ENCODE measurements around the gene MYOM1.

Gene MYOM1

DNA sequence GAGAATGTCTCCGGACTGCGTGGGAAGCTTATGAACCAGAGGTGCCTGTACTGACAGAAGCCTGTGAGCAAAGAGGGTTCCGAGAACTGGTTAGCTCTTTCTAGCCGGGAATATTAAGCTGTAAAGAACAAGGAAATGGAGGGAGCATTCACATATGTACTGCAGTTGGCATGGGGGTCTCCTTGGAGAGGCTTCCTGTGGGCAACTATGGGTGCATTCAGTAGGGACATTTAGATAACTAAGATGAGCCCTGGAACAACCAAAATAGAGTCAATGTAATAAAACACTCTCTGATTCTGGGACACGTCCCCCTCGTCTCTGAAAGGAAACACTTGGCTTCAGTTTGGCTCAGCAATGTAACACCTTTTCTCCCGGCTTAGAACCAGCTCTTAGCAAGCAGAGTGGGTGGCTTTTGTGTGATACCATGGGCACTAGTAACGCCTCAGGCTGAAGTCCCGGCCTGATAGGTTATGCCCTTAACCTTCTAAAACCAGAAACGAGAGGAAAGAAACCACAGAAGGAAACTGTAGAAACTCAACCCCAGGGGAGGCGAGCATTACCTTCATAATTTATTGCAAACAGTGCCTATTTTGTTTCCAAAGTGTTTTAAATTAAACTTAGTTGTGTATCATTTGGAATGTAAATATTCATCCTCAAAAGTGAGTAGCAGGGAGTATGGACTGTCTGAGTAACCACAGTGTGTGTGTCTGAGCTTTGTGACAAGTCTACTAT is 158.0 kb downstream of the MYOM1 start:
- TF ChIP-seq, protein P1, sequence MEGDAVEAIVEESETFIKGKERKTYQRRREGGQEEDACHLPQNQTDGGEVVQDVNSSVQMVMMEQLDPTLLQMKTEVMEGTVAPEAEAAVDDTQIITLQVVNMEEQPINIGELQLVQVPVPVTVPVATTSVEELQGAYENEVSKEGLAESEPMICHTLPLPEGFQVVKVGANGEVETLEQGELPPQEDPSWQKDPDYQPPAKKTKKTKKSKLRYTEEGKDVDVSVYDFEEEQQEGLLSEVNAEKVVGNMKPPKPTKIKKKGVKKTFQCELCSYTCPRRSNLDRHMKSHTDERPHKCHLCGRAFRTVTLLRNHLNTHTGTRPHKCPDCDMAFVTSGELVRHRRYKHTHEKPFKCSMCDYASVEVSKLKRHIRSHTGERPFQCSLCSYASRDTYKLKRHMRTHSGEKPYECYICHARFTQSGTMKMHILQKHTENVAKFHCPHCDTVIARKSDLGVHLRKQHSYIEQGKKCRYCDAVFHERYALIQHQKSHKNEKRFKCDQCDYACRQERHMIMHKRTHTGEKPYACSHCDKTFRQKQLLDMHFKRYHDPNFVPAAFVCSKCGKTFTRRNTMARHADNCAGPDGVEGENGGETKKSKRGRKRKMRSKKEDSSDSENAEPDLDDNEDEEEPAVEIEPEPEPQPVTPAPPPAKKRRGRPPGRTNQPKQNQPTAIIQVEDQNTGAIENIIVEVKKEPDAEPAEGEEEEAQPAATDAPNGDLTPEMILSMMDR (IDR thresholded peaks at IDR 0.05) = no peak

DNA sequence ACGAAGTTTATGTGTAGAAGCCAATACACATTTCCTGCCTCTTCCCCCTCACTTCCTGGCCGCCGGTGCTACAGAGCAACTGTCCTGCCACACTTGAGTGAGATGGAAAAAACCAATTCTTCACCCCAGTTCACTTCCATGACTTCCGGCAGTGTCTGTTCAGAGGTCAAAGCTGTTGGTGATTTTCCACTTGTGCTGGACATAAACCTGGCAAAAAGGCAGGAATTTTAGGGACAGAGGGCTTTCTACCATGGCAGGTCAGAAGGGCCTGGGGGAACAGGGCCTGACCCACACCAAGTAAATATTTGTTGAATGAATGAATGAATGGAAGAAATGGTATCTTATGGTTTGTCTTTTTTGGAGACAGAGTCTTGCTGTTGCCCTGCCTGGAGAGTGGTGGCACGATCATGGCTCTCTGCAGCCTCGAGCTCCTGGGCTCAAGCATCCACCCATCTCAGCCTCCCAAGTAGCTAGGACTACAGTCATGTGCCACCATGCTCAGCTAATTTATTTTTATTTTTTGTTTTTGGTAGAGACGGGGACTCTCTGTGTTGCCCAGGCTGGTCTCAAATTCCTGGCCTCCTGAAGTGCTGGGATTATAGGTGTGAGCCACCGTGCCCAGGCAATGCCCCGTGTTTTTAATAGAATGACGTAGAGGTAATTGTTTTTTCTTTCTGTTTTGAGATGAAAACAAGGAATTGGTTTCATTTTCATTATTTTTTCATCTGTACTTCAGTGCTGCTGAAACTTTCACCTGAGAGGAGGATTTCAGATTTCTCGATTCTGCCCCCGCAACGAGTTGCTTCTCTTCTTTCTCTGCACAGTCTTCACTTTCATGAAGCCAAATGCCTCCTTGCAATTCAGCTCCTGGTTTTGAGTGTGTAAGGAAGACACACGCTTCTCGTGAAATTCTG is 158.8 kb downstream of the MYOM1 start:
- TF ChIP-seq, protein P1 (IDR thresholded peaks at IDR 0.05) = no peak

- TF ChIP-seq, protein P1 (IDR thresholded peaks at IDR 0.05) = no peak
Observed at GRCh38 chr18:3059272-3059671, 160.5 kb downstream of the MYOM1 start.

- TF ChIP-seq, protein P1 (IDR thresholded peaks at IDR 0.05) = no peak
Observed at GRCh38 chr18:3058328-3059191, 161.2 kb downstream of the MYOM1 start.

DNA sequence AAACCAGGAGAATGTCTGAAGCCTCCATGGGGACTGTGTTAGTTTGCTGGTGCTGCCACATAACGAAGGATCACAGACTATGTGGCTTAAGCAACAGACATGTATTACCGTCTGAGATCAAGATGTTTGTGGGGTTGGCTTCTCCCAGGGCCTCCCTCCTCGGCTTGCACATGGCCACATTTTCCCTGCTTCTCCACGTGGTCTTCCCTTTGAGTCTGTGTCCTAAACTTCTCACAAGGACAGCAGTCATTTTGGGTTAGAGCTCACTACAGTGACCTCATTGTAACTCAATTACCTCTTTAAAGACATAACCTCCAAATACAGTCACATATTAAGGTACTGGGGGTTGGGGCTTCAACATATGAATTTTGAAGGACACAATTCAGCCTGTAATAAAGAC is 162.2 kb downstream of the MYOM1 start:
- TF ChIP-seq, protein P1 (IDR thresholded peaks at IDR 0.05) = no peak

DNA sequence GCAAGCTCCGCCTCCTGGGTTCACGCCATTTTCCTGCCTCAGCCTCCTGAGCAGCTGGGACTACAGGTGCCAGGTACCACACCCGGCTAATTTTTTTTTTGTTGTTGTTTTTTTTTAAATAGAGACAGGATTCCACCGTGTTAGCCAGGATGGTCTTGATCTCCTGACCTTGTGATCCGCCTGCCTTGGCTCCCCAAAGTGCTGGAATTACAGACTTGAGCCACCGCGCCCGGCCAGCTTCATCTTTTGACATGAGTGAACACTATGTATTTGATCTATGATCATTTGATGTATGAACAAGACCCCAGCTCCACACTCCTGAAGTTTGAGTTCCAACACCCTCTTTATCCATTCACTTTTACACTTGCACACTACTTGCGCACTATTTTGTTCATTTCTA is 163.5 kb downstream of the MYOM1 start:
- TF ChIP-seq, protein P1 (IDR thresholded peaks at IDR 0.05) = no peak

DNA sequence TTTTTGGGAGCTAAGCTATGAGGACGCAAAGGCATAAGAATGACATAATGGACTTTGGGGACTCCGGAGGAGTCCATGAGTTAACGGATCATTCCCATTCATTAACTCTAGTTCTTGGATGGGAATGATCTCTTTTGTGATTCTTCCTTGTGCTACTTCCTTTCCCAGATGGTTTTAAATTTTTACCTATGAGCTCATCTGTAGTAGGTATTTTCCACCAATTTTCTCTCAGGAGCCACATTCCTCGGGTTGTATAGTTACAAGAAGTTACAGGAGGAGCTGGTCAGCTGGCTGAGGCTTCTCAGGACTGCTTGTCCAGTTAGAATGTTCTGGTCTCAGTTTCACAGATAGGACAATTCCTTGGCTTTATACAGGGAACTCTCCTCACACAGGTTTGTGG is 164.0 kb downstream of the MYOM1 start:
- TF ChIP-seq, protein P1 (IDR thresholded peaks at IDR 0.05) = no peak

Measured in LNCAP (cell line).